PC-9 (cell line): Measurements from ENCODE around the gene TMEM150C.

Experiments used
- CTCF ChIP-seq: fragments of 200-600 bp; sonication (generic); conservative IDR thresholded peaks from 2 replicates; pipeline ENCODE4 v1.6.1; 2017; ENCODE audit warnings: mixed run types, antibody characterized with exemption, mild to moderate bottlenecking, moderate library complexity
- EZH2 ChIP-seq: fragments of 200-600 bp; sonication (generic); IDR thresholded peaks from 2 replicates; pipeline ENCODE4 v1.8.0; 2017; ENCODE audit warnings: antibody characterized with exemption, low read depth

DNA sequence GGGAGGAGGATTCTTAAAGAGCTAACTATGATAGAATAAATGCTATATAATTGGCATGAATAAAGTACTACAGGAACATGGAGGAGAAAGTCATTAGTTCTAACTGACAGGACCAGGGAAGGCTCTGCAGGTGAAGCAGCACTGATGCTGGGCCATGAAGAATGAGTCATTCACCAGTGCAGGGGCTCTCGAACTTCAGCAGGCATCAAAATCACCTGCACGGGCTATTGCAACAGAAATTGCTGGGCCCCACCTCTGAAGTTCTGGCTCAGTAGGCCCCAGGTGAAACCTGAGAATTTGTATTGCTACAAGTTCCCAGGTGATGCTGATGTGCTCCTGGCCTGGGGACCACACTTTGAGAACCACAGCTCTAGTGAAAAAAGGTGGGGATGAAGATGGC lies 33.7 kb downstream of the TMEM150C start:
- TF ChIP-seq CTCF = no peak
- TF ChIP-seq EZH2 = no peak
